Upper lobe of right lung (tissue), 1 donor: Measurements from ENCODE around the gene CEP112. TPM values are rescaled to one million over a fixed set of nuclear protein-coding genes. Genes with fewer than 3 reads are reported as not detected.

Experiments
- ATAC-seq: fragments of 200-7000 bp; cut with Tn5 transposase; one replicate; pipeline ENCODE4 v1.9.1; 2020; ENCODE audit warnings: mild to moderate bottlenecking, moderate library complexity
- DNase-seq: peaks from one replicate; pipeline ENCODE4 v3.0.0-alpha.2; 2020
- H3K27ac ChIP-seq: fragments of 200-600 bp; one replicate; pipeline ENCODE4 v1.8.0; 2022
- H3K27me3 ChIP-seq: fragments of 200-600 bp; one replicate; pipeline ENCODE4 v1.8.0; 2022; ENCODE audit warnings: mild to moderate bottlenecking
- H3K36me3 ChIP-seq: fragments of 200-600 bp; one replicate; pipeline ENCODE4 v1.8.0; 2022
- H3K4me1 ChIP-seq: fragments of 200-600 bp; one replicate; pipeline ENCODE4 v1.8.0; 2022
- H3K4me3 ChIP-seq: fragments of 200-600 bp; one replicate; pipeline ENCODE4 v1.8.0; 2022; ENCODE audit warnings: mild to moderate bottlenecking
- H3K9me3 ChIP-seq: fragments of 200-600 bp; one replicate; pipeline ENCODE4 v1.8.0; 2022
- intact Hi-C: fragments of 100-400 bp; cut with DNase I; formaldehyde crosslinking; loops from one replicate; pipeline ENCODE4 v1.11.0; 2022
- total RNA-seq: library from RNA; stranded (reverse); fragmentation: NEBNext Ultra II Directional; extraction: Animal tissue kit (Norgen Biotek cat#: 25700); gene quantifications from one replicate; pipeline ENCODE4 v1.2.1, GENCODE V29; 2021
- TF ChIP-seq, protein P1 (sequence below): fragments of 200-600 bp; IDR thresholded peaks from one replicate; pipeline ENCODE4 v1.8.0; 2022; ENCODE audit warnings: antibody characterized with exemption
- donor health status: DM: no; HTN: yes; CAD: no; lungs with severe emphysema.

The CEP112 gene
- total RNA-seq, 1 donor from 2014 or later, result 32.9 TPM

DNA sequence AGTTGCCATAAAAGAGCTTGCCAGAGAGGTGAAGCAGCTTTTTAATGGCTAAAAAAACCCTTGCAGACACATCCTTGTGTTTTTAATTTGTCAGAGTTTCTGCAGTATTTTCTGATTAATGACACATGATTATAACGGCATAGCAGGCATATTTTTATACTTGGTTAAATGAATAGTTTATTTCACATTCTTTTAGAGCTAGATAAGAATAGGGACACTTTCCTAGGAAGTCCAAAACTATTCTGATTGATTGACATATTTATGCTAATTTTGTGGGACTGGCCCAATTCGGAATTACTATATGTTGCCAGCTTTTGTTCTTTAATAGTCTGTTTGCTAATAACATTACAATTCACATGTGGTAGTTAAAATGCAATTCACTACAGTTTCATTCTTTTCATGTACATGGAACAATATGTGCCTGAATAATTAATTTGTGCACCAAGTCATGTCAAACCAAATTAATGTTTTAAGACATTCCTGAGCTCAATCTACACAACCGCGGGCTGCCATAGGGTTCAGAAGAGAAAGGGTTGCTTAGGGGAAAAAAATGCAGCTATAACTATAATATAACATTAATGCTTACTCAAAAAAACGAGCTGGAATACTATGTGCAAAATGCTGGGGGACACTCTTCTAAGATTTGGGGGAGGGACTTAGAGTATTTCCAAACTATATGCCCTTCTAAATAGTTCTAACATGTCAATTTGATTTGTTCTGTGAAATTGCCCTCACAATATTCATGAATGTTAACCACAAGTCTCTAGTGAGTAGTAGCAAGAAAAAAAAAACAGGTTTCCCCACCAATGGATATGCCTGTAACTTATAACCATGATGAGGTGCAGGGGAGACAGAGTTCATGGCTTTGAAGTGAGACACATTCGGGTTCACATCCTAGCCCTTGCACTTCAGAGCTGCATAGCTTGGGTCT lies 305.4 kb downstream of the CEP112 start:
- H3K4me1 ChIP-seq, result peaks cover 4% of the 10 kb centered on the region
- no peaks in the 10 kb centered on the region for H3K9me3 ChIP-seq
- intact Hi-C loops, result no loop called here
- no peaks in the 10 kb centered on the region for H3K27me3 ChIP-seq
- TF ChIP-seq, protein P1, sequence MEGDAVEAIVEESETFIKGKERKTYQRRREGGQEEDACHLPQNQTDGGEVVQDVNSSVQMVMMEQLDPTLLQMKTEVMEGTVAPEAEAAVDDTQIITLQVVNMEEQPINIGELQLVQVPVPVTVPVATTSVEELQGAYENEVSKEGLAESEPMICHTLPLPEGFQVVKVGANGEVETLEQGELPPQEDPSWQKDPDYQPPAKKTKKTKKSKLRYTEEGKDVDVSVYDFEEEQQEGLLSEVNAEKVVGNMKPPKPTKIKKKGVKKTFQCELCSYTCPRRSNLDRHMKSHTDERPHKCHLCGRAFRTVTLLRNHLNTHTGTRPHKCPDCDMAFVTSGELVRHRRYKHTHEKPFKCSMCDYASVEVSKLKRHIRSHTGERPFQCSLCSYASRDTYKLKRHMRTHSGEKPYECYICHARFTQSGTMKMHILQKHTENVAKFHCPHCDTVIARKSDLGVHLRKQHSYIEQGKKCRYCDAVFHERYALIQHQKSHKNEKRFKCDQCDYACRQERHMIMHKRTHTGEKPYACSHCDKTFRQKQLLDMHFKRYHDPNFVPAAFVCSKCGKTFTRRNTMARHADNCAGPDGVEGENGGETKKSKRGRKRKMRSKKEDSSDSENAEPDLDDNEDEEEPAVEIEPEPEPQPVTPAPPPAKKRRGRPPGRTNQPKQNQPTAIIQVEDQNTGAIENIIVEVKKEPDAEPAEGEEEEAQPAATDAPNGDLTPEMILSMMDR, result no peak
- no peak overlapping the region for H3K4me3 ChIP-seq
- no peak overlapping the region for H3K27ac ChIP-seq
- DNase-seq (no peak), ATAC-seq (no peak)
- no peaks in the 10 kb centered on the region for H3K36me3 ChIP-seq

DNA sequence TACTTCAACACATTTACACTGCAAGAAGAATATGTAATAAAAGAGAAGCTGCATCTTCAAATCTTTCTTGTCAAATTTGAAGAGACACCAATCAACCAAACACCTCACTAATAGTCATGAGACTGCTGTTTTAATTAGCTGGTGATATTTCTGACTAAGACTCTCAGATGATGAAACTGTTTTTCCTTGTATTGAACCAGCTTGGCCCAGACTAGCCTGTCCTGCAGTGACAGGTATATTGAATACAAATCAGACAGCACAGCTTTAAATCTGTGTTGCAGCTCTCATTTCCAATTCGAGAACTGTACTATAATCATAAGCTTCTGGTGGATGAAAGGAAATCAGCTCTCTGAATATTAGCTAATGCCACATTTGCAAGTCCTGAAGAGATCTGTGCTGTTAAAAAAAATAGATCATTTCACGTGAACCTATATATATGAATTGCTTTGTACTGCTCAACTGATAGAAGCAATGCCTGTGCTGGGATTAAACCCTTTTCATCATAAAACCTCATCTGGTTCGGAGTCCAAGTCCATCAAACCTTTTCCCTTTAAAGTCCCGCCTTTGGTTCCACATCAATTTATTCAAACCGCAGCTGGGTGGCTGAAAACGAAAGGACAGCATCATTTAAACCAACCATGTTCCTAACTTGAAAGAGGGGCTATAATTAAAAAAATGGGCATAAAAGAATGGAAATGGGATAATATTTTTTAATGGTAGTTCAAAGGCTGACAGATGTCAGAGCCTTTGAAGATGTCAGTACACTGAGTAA lies 306.2 kb downstream of the CEP112 start:
- Histone ChIP-seq H3K4me1 (peaks cover 4% of the 10 kb centered on the region), H3K27ac (no peak overlapping the region), H3K9me3 (no peaks in the 10 kb centered on the region), H3K36me3 (no peaks in the 10 kb centered on the region), H3K4me3 (no peak overlapping the region), H3K27me3 (no peaks in the 10 kb centered on the region)
- intact Hi-C loops, result no loop called here
- no peak for DNase-seq
- ATAC-seq, result no peak
- TF ChIP-seq, protein P1, result no peak

GRCh38 chr17:65876985-65877384 lies 314.9 kb downstream of the CEP112 start:
- ATAC-seq (no peak), DNase-seq (no peak)
- Histone ChIP-seq H3K4me1 (no peaks in the 10 kb centered on the region), H3K4me3 (no peak overlapping the region), H3K27me3 (no peaks in the 10 kb centered on the region), H3K27ac (no peak overlapping the region), H3K9me3 (peaks cover 8% of the 10 kb centered on the region), H3K36me3 (no peaks in the 10 kb centered on the region)
- intact Hi-C loops, result no loop called here
- TF ChIP-seq, protein P1, result no peak

- ATAC-seq (no peak), DNase-seq (no peak)
- Histone ChIP-seq H3K27me3 (no peaks in the 10 kb centered on the region), H3K9me3 (no peaks in the 10 kb centered on the region), H3K36me3 (no peaks in the 10 kb centered on the region), H3K4me3 (no peak overlapping the region), H3K4me1 (no peaks in the 10 kb centered on the region), H3K27ac (no peak overlapping the region)
- TF ChIP-seq, protein P1, result no peak
- intact Hi-C loops, result no loop called here
These were observed 323.1 kb downstream of the CEP112 start for GRCh38 chr17:65868881-65869280.

DNA sequence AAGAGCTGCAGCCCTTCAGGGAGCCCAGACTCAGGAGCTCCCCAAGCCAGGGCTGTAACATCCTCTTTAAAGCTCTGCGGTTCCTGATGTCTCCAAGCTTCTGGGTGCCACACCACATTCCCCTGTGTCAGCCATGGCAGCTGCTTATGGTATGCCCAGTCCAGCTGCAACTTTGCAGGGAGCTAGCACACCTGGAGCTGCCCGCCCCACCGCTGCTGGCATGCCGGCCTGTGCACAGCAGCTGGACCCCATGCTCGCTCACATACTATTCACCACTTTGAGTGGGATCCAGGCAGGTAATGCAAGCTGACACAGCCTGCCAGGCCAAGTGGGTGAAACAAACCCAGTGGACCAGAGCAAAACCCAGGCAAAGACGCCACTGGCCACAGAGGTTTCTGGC lies 324.9 kb downstream of the CEP112 start:
- H3K9me3 ChIP-seq, result no peaks in the 10 kb centered on the region
- H3K4me1 ChIP-seq, result no peaks in the 10 kb centered on the region
- DNase-seq, result no peak
- intact Hi-C loops, result no loop called here
- no peak overlapping the region for H3K4me3 ChIP-seq
- TF ChIP-seq, protein P1, result no peak
- H3K27ac ChIP-seq, result no peak overlapping the region
- ATAC-seq, result no peak
- H3K27me3 ChIP-seq, result no peaks in the 10 kb centered on the region
- no peaks in the 10 kb centered on the region for H3K36me3 ChIP-seq
